Measurements from ENCODE around the gene TTC7B. TPM values are rescaled to one million over a fixed set of nuclear protein-coding genes. Genes with fewer than 3 reads are reported as not detected.

Gene TTC7B
- total and polyA plus RNA-seq, 9 donors = 17.6 to 44.7 (median 38.0) TPM

GRCh38 chr14:90658541-90658967, 157.7 kb downstream of the TTC7B start:
- Histone ChIP-seq H3K36me3 (ENCODE audit: control insufficient read depth, insufficient read depth, low read length) (peaks cover 23% of the 10 kb centered on the region), H3K9me3 (replicated peaks; ENCODE audit: control insufficient read depth, low read depth, low read length) (no peaks in the 10 kb centered on the region), H3K27ac (ENCODE audit: low read length) (no peak overlapping the region), H3K27me3 (ENCODE audit: control insufficient read depth, insufficient read depth, low read length) (no peaks in the 10 kb centered on the region), H3K4me3 (ENCODE audit: low read length) (no peak overlapping the region), H3K4me1 (ENCODE audit: control insufficient read depth, insufficient read depth, low read length) (peaks cover 9% of the 10 kb centered on the region)
- DNase-seq = no peak
- WGBS (ENCODE audit: insufficient coverage) = 57% methylated on average over 4 of the region's 8 CpGs

DNA sequence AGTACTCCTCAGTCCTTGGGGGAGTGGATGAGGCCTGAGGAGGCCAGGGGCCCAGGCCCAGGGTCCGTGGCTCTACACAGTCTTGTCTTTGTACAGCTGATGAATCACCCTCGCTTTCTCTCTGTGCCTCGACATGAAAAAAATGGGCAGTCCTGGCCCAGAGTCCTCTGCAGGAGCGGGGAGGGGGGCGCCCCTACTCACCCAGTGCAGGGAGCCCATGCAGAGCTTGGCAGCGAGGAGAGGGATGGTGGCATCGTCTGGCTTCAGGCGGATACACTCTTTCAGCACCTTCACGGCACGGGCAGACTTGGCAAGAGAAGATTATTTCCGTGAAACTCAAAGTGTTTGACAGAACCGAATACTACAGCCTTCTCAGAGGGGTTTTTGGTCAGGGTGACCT, 159.3 kb downstream of the TTC7B start:
- Histone ChIP-seq H3K27ac (ENCODE audit: low read length) (no peak overlapping the region), H3K27me3 (ENCODE audit: control insufficient read depth, insufficient read depth, low read length) (no peaks in the 10 kb centered on the region), H3K4me3 (ENCODE audit: low read length) (no peak overlapping the region), H3K9me3 (replicated peaks; ENCODE audit: control insufficient read depth, low read depth, low read length) (no peaks in the 10 kb centered on the region), H3K36me3 (ENCODE audit: control insufficient read depth, insufficient read depth, low read length) (peaks cover 23% of the 10 kb centered on the region), H3K4me1 (ENCODE audit: control insufficient read depth, insufficient read depth, low read length) (peaks cover 9% of the 10 kb centered on the region)
- 91% methylated on average over 11 of the region's 12 CpGs for WGBS (ENCODE audit: insufficient coverage)
- no peak for DNase-seq

DNA sequence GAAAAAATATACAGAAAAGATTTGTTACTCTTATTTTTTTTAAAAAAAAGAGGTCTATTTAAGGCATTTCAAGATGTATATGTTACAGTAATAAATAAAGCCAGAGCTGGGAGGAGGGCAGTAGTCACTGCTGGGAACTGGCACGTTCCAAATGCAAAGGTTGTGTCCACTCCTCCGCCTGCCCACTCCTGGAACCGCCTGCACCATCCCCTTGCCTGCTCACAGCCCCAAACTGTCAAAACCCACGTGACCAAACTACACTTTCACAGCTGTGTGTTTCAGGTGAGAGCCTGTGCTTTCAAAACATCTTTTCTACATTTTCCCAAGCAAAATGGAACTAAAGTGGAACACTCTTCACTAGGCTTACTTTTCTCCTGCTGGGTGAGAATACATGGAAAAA, 160.4 kb downstream of the TTC7B start:
- DNase-seq = no peak
- 94% methylated on average over 3 of the region's 4 CpGs for WGBS (ENCODE audit: insufficient coverage)

DNA sequence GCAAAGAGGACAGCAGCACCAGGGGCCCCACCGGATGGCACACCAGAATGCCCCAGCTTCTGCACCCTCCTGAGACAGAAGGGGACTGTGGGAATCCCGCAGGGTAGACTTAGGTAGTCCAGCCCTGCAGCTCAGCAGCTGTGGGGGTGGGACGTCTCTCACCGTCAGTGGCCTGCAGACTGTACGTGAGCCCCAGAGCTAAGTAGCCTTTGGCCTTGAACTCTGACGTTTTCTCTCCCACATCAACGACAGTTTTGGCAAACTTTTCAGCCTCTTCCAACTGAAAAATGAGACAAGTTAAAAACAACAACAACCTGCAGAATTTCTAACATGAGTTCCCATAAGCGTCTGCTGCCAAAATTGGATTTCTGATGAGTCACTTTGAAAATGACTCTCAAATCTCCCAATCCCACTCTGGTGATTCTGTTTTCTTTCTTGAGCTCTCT, 161.4 kb downstream of the TTC7B start:
- 30% methylated on average over 3 of the region's 8 CpGs for WGBS (ENCODE audit: insufficient coverage)
- DNase-seq = no peak
- H3K27me3 ChIP-seq (ENCODE audit: control insufficient read depth, insufficient read depth, low read length) = no peaks in the 10 kb centered on the region
- no peaks in the 10 kb centered on the region for H3K9me3 ChIP-seq (replicated peaks; ENCODE audit: control insufficient read depth, low read depth, low read length)
- H3K4me3 ChIP-seq (ENCODE audit: low read length) = no peak overlapping the region
- peaks cover 27% of the 10 kb centered on the region for H3K36me3 ChIP-seq (ENCODE audit: control insufficient read depth, insufficient read depth, low read length)
- H3K27ac ChIP-seq (ENCODE audit: low read length) = no peak overlapping the region
- peaks cover 6% of the 10 kb centered on the region for H3K4me1 ChIP-seq (ENCODE audit: control insufficient read depth, insufficient read depth, low read length)

More for the DNA sequence above, 160.4 kb downstream of the TTC7B start:
- Histone ChIP-seq H3K27me3 (ENCODE audit: control insufficient read depth, insufficient read depth, low read length) (no peaks in the 10 kb centered on the region), H3K27ac (ENCODE audit: low read length) (no peak overlapping the region), H3K4me1 (ENCODE audit: control insufficient read depth, insufficient read depth, low read length) (peaks cover 6% of the 10 kb centered on the region), H3K9me3 (replicated peaks; ENCODE audit: control insufficient read depth, low read depth, low read length) (no peaks in the 10 kb centered on the region), H3K36me3 (ENCODE audit: control insufficient read depth, insufficient read depth, low read length) (peaks cover 27% of the 10 kb centered on the region), H3K4me3 (ENCODE audit: low read length) (no peak overlapping the region)

DNA sequence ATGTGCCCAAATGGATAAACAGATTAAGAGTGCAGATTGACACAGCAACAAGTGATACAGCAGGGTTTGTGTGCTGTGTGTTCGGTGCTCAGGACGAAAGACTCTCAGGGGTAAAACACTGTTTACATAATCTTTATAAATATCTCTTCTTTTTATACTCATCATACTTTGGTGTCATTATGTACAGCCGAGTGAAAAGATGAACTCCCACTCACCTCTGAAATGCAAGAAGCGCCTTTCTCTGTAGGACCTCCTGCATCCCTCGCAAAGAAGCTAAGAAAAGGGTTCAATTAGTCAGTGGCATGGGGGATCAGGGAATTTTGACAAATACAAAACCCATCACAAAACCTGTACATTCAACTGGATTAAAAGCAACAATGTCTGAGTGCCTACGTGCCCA, 163.6 kb downstream of the TTC7B start:
- no peak overlapping the region for H3K4me3 ChIP-seq (ENCODE audit: low read length)
- no peaks in the 10 kb centered on the region for H3K9me3 ChIP-seq (replicated peaks; ENCODE audit: control insufficient read depth, low read depth, low read length)
- 100% methylated on average over 1 of the region's 6 CpGs for WGBS (ENCODE audit: insufficient coverage)
- peaks cover 8% of the 10 kb centered on the region for H3K4me1 ChIP-seq (ENCODE audit: control insufficient read depth, insufficient read depth, low read length)
- no peaks in the 10 kb centered on the region for H3K27me3 ChIP-seq (ENCODE audit: control insufficient read depth, insufficient read depth, low read length)
- no peak for DNase-seq
- H3K27ac ChIP-seq (ENCODE audit: low read length) = no peak overlapping the region
- peaks cover 24% of the 10 kb centered on the region for H3K36me3 ChIP-seq (ENCODE audit: control insufficient read depth, insufficient read depth, low read length)

DNA sequence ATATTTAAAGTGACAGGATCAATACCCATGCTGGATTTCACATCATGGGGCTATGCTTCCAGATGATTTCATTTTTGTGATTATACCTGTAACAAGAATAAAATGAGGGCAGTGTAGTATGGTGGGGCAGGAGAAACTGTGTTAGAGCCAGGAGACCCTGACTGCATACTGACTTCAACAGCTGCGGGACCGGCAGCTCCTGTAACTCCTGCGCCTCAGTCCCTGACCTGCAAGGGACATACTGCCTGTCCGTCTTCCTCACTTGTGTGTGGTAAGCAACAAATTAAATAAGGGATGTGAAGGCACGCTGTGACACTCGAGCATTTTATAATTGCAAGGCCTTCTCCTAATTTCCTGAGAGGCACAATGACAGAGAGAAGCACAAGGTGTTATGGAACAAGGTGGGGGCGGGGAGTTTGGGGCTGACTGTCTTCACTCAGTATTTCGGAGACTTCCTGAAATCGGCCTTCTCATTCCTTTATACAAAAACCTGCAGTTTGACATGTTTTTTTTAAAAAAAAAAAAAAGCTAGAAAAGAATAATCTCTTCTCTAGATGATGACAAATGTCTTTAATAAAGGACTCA, 164.2 kb downstream of the TTC7B start:
- Histone ChIP-seq H3K4me1 (ENCODE audit: control insufficient read depth, insufficient read depth, low read length) (peaks cover 10% of the 10 kb centered on the region), H3K4me3 (ENCODE audit: low read length) (no peak overlapping the region), H3K27ac (ENCODE audit: low read length) (no peak overlapping the region), H3K36me3 (ENCODE audit: control insufficient read depth, insufficient read depth, low read length) (peaks cover 21% of the 10 kb centered on the region), H3K27me3 (ENCODE audit: control insufficient read depth, insufficient read depth, low read length) (no peaks in the 10 kb centered on the region), H3K9me3 (replicated peaks; ENCODE audit: control insufficient read depth, low read depth, low read length) (no peaks in the 10 kb centered on the region)
- WGBS (ENCODE audit: insufficient coverage) = 33% methylated on average over 3 of the region's 9 CpGs
- DNase-seq = no peak

- no peaks in the 10 kb centered on the region for H3K27me3 ChIP-seq (ENCODE audit: control insufficient read depth, insufficient read depth, low read length)
- no peak overlapping the region for H3K4me3 ChIP-seq (ENCODE audit: low read length)
- H3K27ac ChIP-seq (ENCODE audit: low read length) = peak overlapping the region; percentile 42
- peaks cover 23% of the 10 kb centered on the region for H3K36me3 ChIP-seq (ENCODE audit: control insufficient read depth, insufficient read depth, low read length)
- no peaks in the 10 kb centered on the region for H3K9me3 ChIP-seq (replicated peaks; ENCODE audit: control insufficient read depth, low read depth, low read length)
- peaks cover 15% of the 10 kb centered on the region for H3K4me1 ChIP-seq (ENCODE audit: control insufficient read depth, insufficient read depth, low read length)
- 62% methylated on average over 2 of the region's 5 CpGs for WGBS (ENCODE audit: insufficient coverage)
- no peak for DNase-seq
These were observed 164.9 kb downstream of the TTC7B start for GRCh38 chr14:90651271-90651804.

- Histone ChIP-seq H3K36me3 (ENCODE audit: control insufficient read depth, insufficient read depth, low read length) (peaks cover 29% of the 10 kb centered on the region), H3K27ac (ENCODE audit: low read length) (no peak overlapping the region), H3K27me3 (ENCODE audit: control insufficient read depth, insufficient read depth, low read length) (no peaks in the 10 kb centered on the region), H3K4me3 (ENCODE audit: low read length) (no peak overlapping the region), H3K4me1 (ENCODE audit: control insufficient read depth, insufficient read depth, low read length) (peaks cover 28% of the 10 kb centered on the region), H3K9me3 (replicated peaks; ENCODE audit: control insufficient read depth, low read depth, low read length) (no peaks in the 10 kb centered on the region)
- WGBS (ENCODE audit: insufficient coverage) = 100% methylated on average over 3 of the region's 3 CpGs
- no peak for DNase-seq
These were observed 166.6 kb downstream of the TTC7B start for GRCh38 chr14:90649557-90650135.

- Histone ChIP-seq H3K9me3 (replicated peaks; ENCODE audit: control insufficient read depth, low read depth, low read length) (no peaks in the 10 kb centered on the region), H3K4me3 (ENCODE audit: low read length) (no peak overlapping the region), H3K27me3 (ENCODE audit: control insufficient read depth, insufficient read depth, low read length) (no peaks in the 10 kb centered on the region), H3K36me3 (ENCODE audit: control insufficient read depth, insufficient read depth, low read length) (peaks cover 25% of the 10 kb centered on the region), H3K4me1 (ENCODE audit: control insufficient read depth, insufficient read depth, low read length) (peaks cover 28% of the 10 kb centered on the region), H3K27ac (ENCODE audit: low read length) (no peak overlapping the region)
- DNase-seq = no peak
- WGBS (ENCODE audit: insufficient coverage) = 17% methylated on average over 1 of the region's 4 CpGs
These were observed 167.1 kb downstream of the TTC7B start for GRCh38 chr14:90649083-90649482.

DNA sequence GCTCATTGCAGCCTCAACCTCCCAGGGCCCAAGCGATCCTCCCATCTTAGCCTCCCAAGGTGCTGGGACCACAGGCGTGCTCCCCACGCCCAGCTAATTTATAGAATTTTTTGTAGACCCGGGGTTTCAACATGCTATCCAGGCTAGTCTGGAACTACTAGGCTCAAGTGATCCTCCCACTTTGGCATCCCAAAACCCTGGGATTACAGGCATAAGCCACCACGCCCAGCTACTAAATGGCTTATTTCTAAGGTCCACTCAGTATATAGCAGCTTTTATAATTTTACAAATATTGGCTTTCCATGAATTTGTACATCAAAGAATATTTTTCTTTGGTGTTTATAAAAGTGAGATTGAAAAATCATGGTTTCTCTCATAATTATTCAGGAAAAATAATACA, 167.8 kb downstream of the TTC7B start:
- peaks cover 31% of the 10 kb centered on the region for H3K4me1 ChIP-seq (ENCODE audit: control insufficient read depth, insufficient read depth, low read length)
- DNase-seq = no peak
- peaks cover 32% of the 10 kb centered on the region for H3K36me3 ChIP-seq (ENCODE audit: control insufficient read depth, insufficient read depth, low read length)
- H3K27me3 ChIP-seq (ENCODE audit: control insufficient read depth, insufficient read depth, low read length) = no peaks in the 10 kb centered on the region
- 94% methylated on average over 2 of the region's 5 CpGs for WGBS (ENCODE audit: insufficient coverage)
- no peak overlapping the region for H3K27ac ChIP-seq (ENCODE audit: low read length)
- no peak overlapping the region for H3K4me3 ChIP-seq (ENCODE audit: low read length)
- H3K9me3 ChIP-seq (replicated peaks; ENCODE audit: control insufficient read depth, low read depth, low read length) = no peaks in the 10 kb centered on the region
